Thymus (tissue), 11 donors: Measurements from ENCODE around the gene CYP21A2. TPM values are rescaled to one million over a fixed set of nuclear protein-coding genes. Genes with fewer than 3 reads are reported as not detected.
"Not testable (repeated sequence)": the region's sequence is repeated elsewhere in the genome, so short reads cannot be mapped to it uniquely, and the experiment has no call there.

Experiments
- DNase-seq, 9 donors: peaks; one replicate each; pipeline ENCODE4 v3.0.0-alpha.2; 2013; ENCODE audit warnings: low spot score in 9 of 9, low read depth in 6 of 9, missing footprints in 1 of 9
- H3K27ac ChIP-seq, 2 donors: one replicate each; pipeline ENCODE4 v1.5.1; 2013; ENCODE audit warnings: control low read depth in 1 of 2, low read depth in 1 of 2, low read length in 1 of 2, mild to moderate bottlenecking in 1 of 2, moderate library complexity in 1 of 2
- H3K27me3 ChIP-seq, 2 donors: one replicate each; pipeline ENCODE4 v1.5.1; 2013; ENCODE audit warnings: low read length in 1 of 2; ENCODE audit not compliant: control insufficient read depth in 2 of 2, insufficient read depth in 1 of 2
- H3K36me3 ChIP-seq, 2 donors: one replicate each; pipeline ENCODE4 v1.5.1; 2013; ENCODE audit warnings: low read length in 1 of 2, mild to moderate bottlenecking in 1 of 2, moderate library complexity in 1 of 2; ENCODE audit not compliant: control insufficient read depth in 2 of 2, insufficient read depth in 2 of 2
- H3K4me1 ChIP-seq, 2 donors: one replicate each; pipeline ENCODE4 v1.5.1; 2013; ENCODE audit warnings: low read length in 2 of 2; ENCODE audit not compliant: control insufficient read depth in 2 of 2, insufficient read depth in 2 of 2
- H3K4me3 ChIP-seq, 2 donors: one replicate each; pipeline ENCODE4 v1.5.1; 2013; ENCODE audit warnings: low read length in 2 of 2, control low read depth in 1 of 2, mild to moderate bottlenecking in 1 of 2
- H3K9me3 ChIP-seq, 2 donors: one replicate each; pipeline ENCODE4 v1.5.1; 2013; ENCODE audit warnings: low read length in 1 of 2, mild to moderate bottlenecking in 1 of 2; ENCODE audit not compliant: control insufficient read depth in 2 of 2, insufficient read depth in 1 of 2
- WGBS: extraction: QIAGEN DNeasy Blood & Tissue Kit; methylation state at CpG from one replicate; pipeline ENCODE4 v1.1.7; 2013; 5-methylcytosine and 5-hydroxymethylcytosine counted together
- polyA plus RNA-seq: library from polyadenylated mRNA; stranded (reverse); fragments of 200-250 nt; gene quantifications from one replicate; pipeline ENCODE4 v1.2.3, GENCODE V29; 2013
- total RNA-seq: library from RNA; stranded (reverse); fragments of 120-200 nt; gene quantifications from one replicate; pipeline ENCODE4 v1.2.4, GENCODE V29; 2013
- donor health status: healthy.

CYP21A2 gene
- total and polyA plus RNA-seq, 2 donors = 0.24 to 15.7 TPM

DNA sequence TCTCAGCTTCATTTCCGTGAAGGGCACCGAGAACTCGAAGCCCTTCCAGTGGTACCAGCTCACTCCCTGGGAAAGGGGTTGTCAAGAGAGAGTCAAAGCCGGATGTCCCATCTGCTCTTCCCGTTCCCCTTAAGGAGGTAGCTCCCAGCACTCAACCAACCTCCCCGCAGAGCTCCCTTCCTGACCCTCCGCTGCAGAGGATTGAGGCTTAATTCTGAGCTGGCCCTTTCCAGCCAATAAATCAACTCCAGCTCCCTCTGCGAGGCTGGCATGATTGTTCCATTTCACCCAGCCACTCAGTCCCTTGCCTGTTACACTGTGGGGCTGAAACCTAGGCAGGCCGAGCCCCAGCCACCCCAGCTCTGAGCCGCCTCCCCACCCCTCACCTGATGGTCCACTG lies 3.2 kb downstream of the CYP21A2 start:
- not testable (repeated sequence) for H3K36me3 ChIP-seq, H3K4me1 ChIP-seq, H3K9me3 ChIP-seq, H3K4me3 ChIP-seq, DNase-seq, H3K27me3 ChIP-seq, H3K27ac ChIP-seq
- WGBS = 71% methylated on average over 5 of the region's 10 CpGs

DNA sequence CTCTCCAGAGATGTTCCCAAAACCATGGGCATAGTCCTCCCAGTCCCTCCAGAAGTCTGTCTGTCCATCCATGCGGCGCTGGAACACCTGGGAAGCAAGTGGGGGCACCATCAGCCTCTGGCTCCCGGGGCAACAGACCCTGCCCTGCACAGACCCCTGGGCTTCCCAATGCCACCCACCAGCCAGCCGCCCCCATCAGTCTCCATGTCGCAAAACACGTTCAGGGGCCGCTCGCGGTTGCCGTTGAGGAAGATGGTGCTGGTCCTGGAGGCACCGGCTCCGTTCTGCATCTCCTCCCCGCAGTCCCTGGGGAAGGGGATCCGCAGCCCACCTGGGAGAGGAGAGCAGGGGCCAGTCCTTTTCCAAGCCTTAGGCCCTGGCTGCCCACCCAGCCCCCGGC lies 4.1 kb downstream of the CYP21A2 start:
- not testable (repeated sequence) for H3K36me3 ChIP-seq, DNase-seq, H3K4me1 ChIP-seq, H3K9me3 ChIP-seq, H3K27me3 ChIP-seq, H3K27ac ChIP-seq, H3K4me3 ChIP-seq
- whole genome bisulfite sequencing = 96% methylated on average over 14 of the region's 15 CpGs

DNA sequence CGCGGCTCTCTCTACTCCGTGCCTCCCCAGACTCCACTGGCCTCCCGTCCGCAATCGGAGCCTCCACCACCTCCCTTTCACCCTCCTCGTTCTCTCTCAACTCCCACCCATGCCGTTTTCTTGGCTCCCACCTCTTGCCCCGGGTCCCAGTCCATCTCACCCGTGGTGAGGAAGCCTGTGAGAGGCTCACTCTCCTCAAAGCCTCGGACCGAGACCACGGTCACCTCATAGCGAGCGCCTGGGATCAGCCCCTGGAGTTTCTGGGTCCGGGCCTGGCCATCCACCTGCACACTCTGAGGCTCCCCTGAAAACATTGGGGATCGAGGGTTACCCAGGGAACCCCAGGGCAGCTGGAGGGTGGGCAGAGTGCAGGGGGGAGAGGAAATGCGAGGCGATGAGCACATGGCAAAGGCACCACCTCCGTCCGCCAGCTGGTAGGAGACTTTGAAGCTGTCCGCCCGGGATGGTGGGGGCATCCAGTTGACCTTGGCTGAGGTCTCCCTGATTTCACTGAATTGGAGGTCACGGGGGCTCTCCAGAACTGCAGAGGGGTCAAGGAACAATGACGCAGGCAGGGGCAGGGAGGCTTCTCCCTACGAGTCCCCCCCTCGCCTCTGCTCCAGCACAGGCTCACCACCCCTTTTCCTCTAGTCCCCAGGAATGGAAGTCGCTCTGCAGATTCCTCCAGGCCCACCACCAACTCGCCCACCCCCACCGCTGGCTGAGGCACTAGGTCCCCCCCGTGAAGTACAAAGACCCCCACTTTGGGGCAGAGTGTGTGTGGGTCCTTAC lies 5.6 kb downstream of the CYP21A2 start:
- WGBS = 96% methylated on average over 18 of the region's 31 CpGs
- not testable (repeated sequence) for DNase-seq

DNA sequence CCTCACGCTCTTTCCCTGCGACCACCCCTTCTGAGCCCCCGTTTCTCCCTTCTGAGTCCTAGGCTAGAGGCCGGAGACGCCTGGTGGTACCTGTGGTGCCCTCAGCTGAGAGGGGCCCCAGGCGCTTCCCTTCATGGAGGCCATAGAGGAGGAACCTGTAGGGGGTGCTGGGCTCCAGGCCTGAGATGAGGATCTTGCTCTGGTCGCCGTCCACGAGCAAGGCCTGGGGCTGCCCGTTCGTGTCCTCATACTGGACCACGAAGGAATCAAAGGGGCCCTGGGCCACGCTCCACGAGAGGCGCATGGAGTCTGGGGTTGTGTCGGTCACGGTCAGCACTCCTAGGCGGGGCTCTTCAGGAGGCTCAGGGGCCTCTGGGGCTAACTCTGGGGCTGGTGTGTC lies 6.7 kb downstream of the CYP21A2 start:
- H3K27me3 ChIP-seq, H3K4me1 ChIP-seq, H3K27ac ChIP-seq, H3K36me3 ChIP-seq, H3K9me3 ChIP-seq, DNase-seq, H3K4me3 ChIP-seq: not testable (repeated sequence)
- WGBS = 96% methylated on average over 13 of the region's 18 CpGs

More for the DNA sequence above, 5.6 kb downstream of the CYP21A2 start:
- H3K4me1 ChIP-seq, H3K36me3 ChIP-seq, H3K4me3 ChIP-seq, H3K9me3 ChIP-seq, H3K27me3 ChIP-seq, H3K27ac ChIP-seq: not testable (repeated sequence)

DNA sequence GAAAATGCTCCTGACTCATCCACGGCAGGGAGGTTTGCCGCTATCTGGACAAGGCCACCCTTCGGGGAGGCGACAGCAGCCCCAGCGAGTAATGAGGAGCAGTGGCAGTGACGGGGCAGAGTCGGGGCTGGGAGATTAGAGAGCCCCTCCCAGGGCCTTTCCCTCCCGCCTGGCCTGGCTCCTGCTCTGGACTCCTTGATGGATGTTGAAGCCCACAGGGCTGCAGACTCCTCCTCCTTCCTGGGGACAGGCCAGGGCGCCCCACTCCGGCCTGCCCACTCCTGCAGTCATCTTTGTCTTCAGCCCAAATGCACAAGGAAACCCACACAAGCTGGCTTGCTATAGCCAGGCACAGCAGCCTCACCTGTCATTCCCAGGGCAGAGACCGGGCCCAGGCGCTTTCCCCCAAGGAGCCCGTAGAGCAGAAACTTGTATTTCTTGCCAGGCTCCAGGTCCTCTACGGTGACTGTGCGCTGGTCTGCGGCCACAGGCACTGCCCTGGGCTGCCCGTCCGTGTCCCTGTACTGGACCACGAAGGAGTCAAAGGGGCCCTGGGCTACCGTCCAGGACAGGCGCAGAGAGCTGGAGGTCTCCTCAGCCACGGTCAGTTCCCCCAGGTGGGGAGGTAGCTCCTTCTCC lies 7.7 kb downstream of the CYP21A2 start:
- Histone ChIP-seq H3K4me1 (no peaks in the 10 kb centered on the region), H3K9me3 (no peaks in the 10 kb centered on the region), H3K27ac (peak overlapping the region in 1 of 2 donors; percentile 26), H3K27me3 (peaks cover 0 to 3% of the 10 kb centered on the region in 2 donors), H3K36me3 (no peaks in the 10 kb centered on the region), H3K4me3 (no peak overlapping the region)
- no peak for DNase-seq
- WGBS = 92% methylated on average over 22 of the region's 22 CpGs

DNA sequence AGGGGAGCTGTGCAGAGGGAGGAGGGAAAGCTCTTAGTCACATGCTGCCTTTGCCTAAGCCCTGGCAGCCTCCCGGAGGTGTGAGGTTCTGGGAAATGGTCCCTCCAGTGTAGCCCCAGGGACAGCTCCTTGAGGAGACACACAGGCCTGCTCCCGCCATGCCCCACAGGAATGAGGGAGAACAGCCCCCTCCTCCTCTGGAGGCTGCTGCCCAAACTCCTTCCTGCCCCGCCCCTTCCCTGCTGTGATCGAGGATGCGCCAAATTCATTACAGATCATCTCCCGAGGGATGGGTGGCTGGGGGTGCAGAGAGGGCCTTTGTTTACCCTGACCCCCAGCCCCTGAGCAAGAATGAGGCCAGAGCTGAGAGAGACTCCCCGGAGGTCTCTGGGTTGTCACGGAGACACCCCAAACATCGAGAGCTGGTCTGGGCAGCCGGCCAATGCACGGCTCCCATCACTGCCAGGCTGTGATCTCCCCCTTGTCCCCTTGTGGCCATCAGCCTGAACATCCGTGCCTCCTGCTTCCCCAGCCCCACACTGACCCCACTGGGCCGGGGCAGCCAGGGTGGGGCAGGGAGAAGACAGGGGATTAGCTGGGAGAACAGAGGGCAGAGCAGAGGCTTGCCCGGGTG lies 8.4 kb downstream of the CYP21A2 start:
- DNase-seq = no peak
- H3K27ac ChIP-seq = no peak overlapping the region
- H3K36me3 ChIP-seq = no peaks in the 10 kb centered on the region
- 83% methylated on average over 14 of the region's 14 CpGs for WGBS
- peaks cover 0 to 3% of the 10 kb centered on the region in 2 donors for H3K27me3 ChIP-seq
- H3K4me3 ChIP-seq = no peak overlapping the region
- no peaks in the 10 kb centered on the region for H3K9me3 ChIP-seq
- no peaks in the 10 kb centered on the region for H3K4me1 ChIP-seq

DNA sequence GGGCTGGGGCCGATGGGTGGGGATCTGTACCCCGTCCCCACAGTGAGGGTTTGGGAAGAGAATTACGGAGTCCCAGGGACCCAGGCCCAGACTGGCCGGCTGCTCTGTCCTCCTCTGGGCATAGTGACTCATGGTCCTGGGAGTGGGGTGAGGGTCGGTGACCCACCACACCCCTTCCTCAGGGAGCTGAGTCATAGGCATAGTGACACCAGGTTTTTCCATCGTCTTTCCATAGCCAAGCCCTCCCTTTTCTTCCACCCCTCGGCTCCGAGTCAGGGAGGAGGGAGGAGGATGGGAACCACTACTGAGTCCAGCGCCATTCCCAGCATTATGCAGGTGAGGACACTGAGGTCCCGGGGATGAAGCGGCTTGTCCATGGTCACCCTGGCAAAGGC lies 8.9 kb downstream of the CYP21A2 start:
- Histone ChIP-seq H3K27ac (no peak overlapping the region), H3K4me1 (no peaks in the 10 kb centered on the region), H3K27me3 (peaks cover 0 to 3% of the 10 kb centered on the region in 2 donors), H3K4me3 (no peak overlapping the region), H3K36me3 (no peaks in the 10 kb centered on the region), H3K9me3 (no peaks in the 10 kb centered on the region)
- 92% methylated on average over 11 of the region's 11 CpGs for WGBS
- no peak for DNase-seq

DNA sequence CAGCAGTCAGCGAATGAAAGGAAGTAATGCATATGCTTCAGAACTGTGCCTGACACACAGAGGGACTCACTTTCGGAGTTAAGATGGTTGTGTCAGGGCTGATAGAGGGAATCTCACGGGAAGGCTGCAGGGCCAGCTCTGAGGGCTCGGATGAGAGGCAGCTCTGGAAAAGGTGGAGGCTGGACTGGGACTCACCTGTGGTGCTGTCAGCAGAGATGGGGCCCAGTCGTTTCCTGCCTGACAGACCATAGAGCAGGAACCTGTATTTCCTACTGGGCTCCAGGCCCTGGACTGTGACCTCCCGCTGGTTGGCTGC lies 9.3 kb downstream of the CYP21A2 start:
- Histone ChIP-seq H3K27me3 (peaks cover 0 to 3% of the 10 kb centered on the region in 2 donors), H3K4me1 (no peaks in the 10 kb centered on the region), H3K36me3 (no peaks in the 10 kb centered on the region), H3K27ac (no peak overlapping the region), H3K4me3 (no peak overlapping the region), H3K9me3 (no peaks in the 10 kb centered on the region)
- 87% methylated on average over 6 of the region's 6 CpGs for WGBS
- no peak for DNase-seq
